GM19193 (cell line): ENCODE results near the gene TRNT1.

ENCODE experiments used
- POLR2A ChIP-seq: IDR thresholded peaks from 4 replicates; pipeline ENCODE4 v1.6.1; 2011; ENCODE audit not compliant: insufficient read depth, insufficient read length; ENCODE audit errors: extremely low read depth

TRNT1 gene

DNA sequence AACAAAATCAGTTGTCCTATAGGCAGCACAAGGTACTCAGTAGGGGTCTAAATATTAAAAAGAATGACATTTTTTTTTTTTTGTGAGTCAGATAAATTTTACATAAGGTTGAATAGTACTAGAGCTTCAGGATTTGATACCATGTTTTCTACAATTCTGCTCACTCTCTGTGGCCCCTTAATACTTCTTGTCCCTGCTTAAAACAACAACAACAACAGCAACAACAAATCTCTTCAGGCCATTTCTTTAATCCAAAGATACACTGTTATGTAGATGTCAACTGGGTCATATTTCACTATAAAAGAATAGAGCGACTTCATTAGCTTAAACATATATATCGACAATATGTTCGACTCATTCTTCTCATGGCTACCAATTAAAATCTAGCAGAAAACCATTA lies 19.6 kb upstream of the TRNT1 start:
- no peak for TF ChIP-seq POLR2A

DNA sequence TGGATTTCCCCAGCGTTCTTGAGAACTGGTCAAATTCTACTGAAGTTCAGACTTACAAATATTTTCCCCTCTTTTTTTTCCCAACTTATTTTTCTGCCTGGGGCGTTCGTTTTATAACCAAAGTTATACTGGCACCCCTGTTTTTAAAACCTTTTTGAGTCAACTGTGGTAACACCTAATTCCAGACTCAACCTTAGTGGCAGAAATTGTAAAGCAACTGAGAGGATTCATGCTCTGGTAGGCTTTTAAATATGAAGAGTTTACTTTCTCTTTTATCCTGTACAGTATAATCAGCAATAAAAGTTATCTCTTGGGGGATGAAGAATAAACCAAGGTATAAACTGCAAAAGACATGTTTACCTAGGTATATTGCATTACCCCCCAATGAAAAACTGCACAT lies 18.9 kb upstream of the TRNT1 start:
- no peak for TF ChIP-seq POLR2A

DNA sequence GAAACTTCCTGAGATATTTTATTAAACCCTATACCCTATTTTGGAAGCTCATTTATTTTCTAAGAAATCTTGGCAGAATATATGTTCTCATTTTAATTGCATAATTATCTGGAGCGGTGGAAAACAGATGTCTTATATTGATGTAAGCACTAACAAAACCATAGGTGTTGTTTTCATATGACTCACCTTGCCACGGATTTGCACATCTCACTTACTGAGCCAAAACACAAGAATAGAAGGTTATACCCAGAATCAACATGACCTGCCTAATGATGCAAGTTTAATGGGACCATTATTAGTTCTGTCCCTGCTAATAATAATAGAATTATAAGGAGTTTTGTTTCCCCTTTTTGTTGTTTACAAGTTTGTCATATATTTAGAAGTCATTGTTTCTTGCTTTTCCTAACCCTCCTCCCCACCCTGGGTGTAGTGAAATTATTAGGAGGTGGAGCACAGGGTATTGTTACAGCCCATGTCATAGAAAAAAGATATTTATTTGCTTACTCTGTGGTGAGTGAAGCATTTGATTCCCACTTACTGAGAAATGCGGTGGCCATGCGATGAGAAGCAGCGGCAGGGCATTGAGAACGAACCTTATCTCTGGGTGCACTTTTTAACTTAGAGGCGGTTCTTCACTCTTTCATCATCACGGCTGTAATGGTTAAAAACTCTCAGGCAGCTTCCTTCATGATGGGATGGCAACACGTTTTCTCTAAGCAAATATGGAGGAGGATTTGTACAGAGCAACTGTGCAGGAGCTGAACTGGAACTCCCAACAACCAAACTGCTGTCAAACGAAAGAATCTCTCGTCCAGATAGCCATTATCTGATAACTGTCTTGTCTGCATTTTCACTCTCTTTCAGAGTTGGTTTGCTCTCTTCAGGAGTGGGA lies 17.1 kb upstream of the TRNT1 start:
- TF ChIP-seq POLR2A: no peak

DNA sequence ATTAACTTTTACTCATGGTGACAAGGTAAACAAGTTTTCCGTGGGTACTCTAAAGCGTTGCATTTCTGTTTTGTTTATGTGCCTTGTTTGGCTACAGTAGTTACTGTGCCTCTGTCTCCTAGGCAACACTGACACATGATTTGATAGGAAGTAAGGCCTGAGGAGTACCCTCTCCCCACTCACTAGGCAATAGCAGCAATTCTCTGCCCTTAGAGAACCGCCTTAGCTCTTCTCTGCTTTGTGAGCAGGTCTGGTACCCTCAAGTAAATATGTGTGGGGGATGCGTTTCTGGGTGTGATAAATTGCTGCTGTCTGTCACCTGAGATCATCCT lies 16.5 kb upstream of the TRNT1 start, which contains the start of gene IL5RA:
Gene IL5RA, minus strand, starts transcription at position 76 of the 332 bp plus-strand sequence. CDS start 5,390 bp downstream, outside the sequence.
- TF ChIP-seq POLR2A: no peak

DNA sequence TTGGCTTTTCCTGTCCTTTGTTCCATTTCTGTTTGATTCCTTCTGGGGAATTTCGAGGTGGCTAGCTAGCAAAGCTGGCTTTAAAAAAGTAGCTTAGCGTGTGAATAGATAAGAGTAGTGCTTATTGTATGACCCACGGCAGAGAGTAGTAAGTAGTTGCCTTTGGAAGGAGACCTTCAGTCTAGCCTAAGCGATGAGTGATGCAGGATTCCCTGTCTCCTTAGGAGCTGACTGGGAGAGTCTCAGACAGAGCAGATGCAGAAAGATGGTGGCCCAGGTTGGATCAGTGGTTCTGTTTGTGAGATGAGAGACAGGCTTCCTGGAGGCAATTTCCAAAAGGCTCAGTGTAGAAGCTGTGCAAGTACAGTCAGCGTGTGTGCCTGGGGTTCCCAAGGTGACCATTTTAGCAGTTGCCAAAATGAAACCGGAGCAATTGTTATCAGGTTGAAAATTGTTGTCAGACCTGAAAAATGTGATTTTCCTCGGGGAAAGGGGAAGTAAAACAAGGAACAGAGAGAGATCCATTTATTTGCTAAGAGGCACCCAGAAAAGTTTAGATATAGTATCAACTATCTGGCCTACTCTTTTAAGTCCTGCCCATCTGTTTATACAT lies 15.9 kb upstream of the TRNT1 start:
- TF ChIP-seq POLR2A: no peak

DNA sequence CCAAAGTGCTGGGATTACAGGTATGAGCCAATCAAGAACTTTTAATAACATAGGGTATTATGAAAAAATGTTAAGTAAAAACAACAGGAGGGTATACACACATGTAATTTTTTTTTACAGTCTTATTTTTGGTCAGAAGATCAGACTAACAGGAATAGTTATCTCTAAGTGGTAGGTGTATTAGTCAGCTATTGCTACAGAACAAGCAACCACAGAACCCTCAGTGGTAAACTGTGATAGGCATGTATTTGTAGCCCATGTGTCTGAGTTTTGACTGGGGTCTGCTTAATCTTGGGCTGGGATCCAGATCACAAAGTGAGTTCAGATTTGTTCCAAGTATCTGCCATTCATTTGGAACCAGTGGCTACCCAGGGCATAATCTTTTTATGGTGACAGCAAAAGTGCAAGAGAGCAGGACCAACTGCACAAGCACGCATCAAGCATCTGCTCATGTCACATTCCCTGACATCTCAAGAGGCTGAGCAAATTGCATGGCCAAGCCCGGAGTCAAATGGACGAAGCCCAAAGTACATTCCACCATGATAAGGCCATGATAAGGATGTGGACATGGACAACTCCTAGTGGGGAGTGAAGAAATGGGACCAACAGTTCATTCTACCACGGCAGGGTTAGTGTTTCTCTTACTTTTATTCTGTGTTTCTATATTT lies 13.6 kb upstream of the TRNT1 start:
- no peak for TF ChIP-seq POLR2A

DNA sequence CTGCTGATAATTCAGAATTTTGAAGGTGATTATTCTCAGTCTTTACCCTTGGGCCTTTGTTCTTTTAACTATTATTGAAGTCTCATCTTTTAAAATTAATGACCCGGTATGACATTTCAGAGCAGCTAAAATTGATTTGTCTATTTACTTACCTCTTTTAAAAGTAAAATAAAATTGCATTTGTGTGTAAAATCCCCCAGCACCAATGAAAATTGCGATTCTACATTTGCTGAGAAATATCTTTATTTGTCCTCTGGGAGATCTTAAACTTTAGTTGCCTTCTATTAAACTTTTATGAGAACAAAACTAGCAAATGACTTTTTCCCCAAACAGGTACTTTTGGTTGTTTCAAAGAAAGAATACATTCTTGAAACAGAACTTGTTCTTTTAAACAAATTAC lies 9.1 kb upstream of the TRNT1 start:
- no peak for TF ChIP-seq POLR2A

DNA sequence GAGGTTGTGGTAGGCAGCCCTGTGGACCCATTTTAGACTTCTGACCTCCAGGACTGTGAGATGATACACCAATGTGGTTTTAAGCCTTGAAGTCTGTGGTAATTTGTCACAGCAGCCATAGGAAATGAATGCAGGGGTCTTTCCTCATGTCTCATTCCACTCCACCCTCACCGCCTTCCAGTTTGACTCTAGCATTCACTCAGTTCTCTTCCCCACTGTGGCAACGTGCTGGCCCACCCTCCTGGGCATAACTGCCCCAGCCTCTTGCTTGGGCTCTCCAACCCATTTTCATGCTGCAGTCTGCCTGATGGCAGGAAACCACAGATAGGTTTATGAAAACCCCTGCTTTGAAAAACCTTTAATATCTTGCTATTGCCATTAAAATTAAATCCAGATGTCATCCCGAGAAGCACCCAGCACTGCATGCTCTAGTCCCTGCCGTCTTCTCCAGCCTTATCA lies 7.3 kb upstream of the TRNT1 start:
- TF ChIP-seq POLR2A: no peak

DNA sequence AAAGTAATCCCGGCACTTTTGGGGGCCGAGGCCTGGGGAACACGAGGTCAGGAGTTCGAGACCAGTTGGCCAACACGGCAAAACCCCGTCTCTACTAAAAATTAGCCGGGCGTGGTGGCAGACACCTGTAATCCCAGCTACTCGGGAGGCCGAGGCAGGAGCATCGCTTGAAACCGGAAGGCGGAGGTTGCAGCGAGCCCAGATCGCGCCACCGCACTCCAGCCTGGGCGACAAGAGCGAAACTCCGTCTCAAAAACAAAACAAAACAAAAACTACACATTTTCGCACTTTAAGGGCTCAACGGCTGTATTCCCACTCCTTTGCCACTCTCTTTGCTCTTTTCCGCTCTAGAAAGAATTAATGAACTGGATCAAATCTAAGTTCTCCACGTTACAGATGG lies 763 bp upstream of the TRNT1 start:
- TF ChIP-seq POLR2A: no peak

DNA sequence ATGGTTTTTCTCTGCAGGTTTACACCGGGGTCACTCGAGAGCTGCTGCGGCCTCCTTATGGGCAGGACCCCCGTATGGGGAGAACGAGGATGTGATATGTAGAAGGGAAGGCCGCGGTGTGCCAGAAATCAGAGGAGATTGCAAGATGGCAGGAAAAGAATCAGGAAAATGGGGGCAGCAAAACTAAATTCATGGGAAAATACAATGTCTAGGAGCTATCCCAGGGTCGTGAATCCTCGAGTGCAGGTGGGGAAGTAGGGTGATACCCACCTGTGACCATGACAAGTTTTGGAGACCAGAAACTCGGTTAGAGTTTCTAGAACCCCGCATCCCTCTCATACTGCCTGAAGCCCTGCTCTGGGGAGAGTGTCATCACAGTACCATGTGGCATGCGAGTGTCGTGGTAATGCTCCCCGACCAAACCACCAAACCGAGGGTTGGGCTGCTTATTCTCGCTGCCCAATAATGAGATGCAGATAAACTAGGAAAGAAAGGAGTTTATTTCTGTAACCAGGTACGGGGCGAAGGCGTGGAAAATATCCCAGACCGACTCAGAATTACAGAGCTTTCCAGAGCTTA lies 781 bp downstream of the TRNT1 start:
- TF ChIP-seq POLR2A: no peak

DNA sequence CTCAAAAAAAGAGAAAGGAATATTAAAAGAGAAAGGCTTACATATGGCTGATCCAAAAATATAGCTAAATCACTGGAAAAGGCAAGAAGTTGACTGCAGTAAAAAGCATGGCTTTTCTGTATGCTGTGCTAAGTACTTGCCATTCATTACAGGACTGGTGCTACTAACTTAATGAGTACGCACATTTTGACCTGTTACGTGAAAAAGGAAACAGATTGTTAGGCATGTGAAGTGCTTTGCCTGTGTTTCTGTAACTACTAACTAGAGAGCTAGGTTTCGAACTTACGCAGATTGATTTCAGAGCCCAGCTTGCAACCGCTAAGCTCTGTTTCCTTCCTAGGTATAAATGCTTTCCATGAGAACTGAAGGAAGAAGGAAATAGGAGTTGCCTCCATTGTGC lies 2.8 kb downstream of the TRNT1 start:
- TF ChIP-seq POLR2A: no peak

DNA sequence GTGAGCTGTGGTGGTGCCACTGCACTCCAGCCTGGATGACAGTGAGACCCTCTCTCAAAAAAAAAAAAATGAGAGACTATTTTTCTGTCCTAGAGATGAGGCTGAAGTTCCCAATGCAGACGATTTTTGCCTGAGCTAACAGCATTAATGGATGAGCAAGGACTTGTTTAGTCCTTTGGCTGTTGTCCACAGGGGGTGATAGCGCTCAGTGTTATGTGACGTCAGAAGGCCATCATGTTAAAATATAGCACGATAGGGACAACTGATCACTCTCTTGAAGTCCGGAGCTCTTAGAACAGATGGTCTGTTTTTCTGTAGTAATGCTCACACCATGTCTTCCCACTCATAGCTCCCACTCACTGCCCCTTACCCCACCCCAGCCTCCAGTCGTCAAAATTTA lies 6.8 kb downstream of the TRNT1 start:
- TF ChIP-seq POLR2A: no peak

DNA sequence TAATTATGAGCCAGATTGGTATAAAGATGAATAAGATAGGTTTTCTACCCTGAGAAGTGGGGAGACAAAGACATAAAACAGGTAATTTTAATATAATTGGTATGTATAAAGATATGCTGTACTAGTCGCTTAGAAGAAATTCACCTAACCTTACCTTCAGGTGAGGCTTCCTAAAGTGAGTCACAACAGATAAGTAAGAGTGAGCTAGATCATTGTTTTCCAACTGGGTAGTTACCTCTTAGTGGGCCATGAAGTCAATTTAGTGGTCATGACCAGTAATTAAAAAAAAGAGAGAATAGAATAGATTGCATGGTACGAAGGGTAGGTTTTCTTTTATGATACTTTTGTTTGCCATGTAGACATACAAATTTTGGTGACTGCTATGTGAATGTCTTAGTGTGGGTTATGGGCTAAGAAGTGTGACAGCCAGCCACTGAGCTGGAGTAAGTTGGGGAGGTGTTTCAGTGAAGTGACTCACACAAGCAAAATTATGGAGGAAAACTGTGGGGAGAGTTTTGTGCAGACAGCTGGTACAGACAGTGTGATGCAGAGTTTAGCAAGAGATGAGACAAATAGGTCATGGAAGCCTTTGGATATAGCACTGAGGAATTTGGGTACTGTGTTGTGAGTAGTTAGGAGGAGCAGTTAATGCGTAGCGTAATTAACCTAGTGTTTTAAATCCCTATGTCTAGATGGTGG lies 8.2 kb downstream of the TRNT1 start:
- TF ChIP-seq POLR2A: no peak

DNA sequence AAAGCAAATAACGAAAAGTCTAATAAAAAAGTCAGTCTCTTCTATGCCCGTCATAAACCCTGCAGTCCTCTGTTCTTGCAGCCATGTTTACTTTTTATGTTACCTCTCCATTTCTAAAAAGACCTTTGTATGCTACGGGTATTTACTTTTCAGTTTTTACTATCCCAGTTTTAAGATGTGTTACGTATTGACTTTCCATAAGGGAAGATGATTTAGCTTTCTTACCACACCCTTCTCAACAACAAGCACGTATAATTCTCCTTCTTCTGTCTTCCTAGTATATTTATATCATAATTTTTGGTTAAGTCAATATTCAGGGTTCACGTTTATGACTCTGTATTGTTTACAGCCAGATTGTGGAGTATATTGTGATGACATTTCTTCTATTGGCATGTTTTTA lies 10.8 kb downstream of the TRNT1 start:
- TF ChIP-seq POLR2A: no peak

DNA sequence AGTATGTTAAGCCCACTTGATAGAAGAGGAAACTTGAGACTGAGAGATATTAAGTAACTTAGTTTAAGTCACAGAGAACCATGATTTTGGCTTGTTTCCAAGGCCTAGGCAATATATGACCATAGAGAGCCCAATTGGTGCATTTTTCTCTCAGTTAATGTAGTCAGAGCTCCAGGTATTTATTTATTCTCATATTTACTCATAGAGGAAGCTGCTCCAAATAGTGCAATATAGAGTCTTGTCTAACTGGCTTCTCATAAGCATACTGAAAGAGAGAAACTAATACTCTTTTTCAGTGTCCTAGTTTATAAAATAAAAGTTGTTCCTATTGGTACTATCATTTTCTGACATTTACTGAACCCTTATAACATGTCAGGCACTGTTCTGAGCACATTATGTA lies 15.2 kb downstream of the TRNT1 start:
- no peak for TF ChIP-seq POLR2A
